HG03354 (cell line): ENCODE data around the gene RPL10.

Experiments used
- ATAC-seq: cut with Tn5 transposase; IDR thresholded peaks from one replicate; pipeline ENCODE4 v1.9.1; 2021; ENCODE audit warnings: mild to moderate bottlenecking; ENCODE audit not compliant: unreplicated experiment, poor library complexity, severe bottlenecking

Gene RPL10

GRCh38 chrX:154440623-154441357 is 42.6 kb downstream of the RPL10 start:
- no peak for ATAC-seq

GRCh38 chrX:154441564-154441963 is 43.4 kb downstream of the RPL10 start:
- no peak for ATAC-seq

- no peak for ATAC-seq
Measured at GRCh38 chrX:154441984-154442707, 44.0 kb downstream of the RPL10 start.

- peak; percentile 5 for ATAC-seq
Measured at GRCh38 chrX:154443479-154443910, 45.3 kb downstream of the RPL10 start.

GRCh38 chrX:154443992-154444754 is 46.0 kb downstream of the RPL10 start, which contains the start of gene FAM50A:
Gene FAM50A, plus strand, starts transcription at chrX:154444141. Its CDS starts 95 bp downstream, at chrX:154444236.
- peak; percentile 74 for ATAC-seq

- no peak for ATAC-seq
Measured at GRCh38 chrX:154444755-154445246, 46.6 kb downstream of the RPL10 start.

GRCh38 chrX:154445776-154446175 is 47.6 kb downstream of the RPL10 start:
- ATAC-seq, result no peak

- ATAC-seq, result no peak
Measured at GRCh38 chrX:154446430-154446829, 48.3 kb downstream of the RPL10 start.

- no peak for ATAC-seq
Measured at GRCh38 chrX:154448484-154448883, 50.3 kb downstream of the RPL10 start.

GRCh38 chrX:154449618-154450017 is 51.4 kb downstream of the RPL10 start:
- ATAC-seq, result no peak

GRCh38 chrX:154450312-154450711 is 52.1 kb downstream of the RPL10 start:
- ATAC-seq, result no peak
